ENCODE measurements around the gene LONP1. TPM values are rescaled to one million over a fixed set of nuclear protein-coding genes. Genes with fewer than 3 reads are reported as not detected.

The LONP1 gene
- polyA plus RNA-seq, 3 donors = 12.1 to 37.2 (median 13.8) TPM

DNA sequence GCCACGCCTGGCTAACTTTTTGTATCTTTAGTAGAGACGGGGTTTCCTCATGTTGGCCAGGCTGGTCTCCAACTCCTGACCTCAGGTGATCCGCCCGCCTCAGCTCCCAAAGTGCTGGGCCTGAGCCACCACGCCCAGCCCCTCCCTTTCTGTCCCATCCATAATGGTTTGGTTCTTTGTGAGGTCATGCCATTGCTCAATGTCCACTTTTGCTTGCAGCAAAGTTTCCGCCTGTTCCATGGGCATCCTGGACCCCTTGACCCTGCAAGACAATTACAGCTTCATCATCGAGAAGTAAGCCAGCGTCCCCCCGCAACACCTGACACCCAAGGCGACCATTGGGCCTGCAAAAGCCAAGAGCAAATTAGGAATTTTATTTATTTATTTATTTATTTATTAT is 48.0 kb upstream of the LONP1 start:
- H3K9me3 Mint-ChIP-seq = peaks cover 0 to 4% (median 0%) of the 10 kb centered on the region in 7 donors
- no peaks in the 10 kb centered on the region for H3K4me1 ChIP-seq (ENCODE audit: control insufficient read depth in 1 of 2, insufficient read depth in 2 of 2, low read length in 2 of 2)

DNA sequence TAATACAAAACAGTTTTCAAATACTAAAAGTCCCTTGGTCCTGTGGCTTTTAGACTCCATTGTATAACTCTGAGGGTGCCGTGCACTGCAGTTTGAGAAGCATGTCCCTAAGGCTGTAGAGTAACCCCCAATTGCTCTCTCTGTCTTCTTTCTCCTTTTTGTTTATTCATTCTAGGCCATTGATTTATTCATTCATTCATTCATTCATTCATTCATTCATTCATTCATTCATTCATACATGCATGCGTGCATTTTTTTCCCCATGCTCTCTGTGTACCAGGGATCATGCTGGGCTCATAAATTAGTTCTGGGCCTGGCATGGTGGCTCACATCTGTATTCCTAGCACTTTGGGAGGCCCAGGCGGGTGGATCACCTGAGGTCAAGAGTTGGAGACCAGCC is 45.3 kb upstream of the LONP1 start:
- WGBS (ENCODE audit: insufficient coverage) = 100% methylated on average over 1 of the region's 3 CpGs
- no peaks in the 10 kb centered on the region for H3K27me3 ChIP-seq (ENCODE audit: control insufficient read depth in 2 of 2, insufficient read depth in 2 of 2, low read length in 2 of 2)
- no peak overlapping the region for H3K4me3 ChIP-seq (replicated peaks in 1 of 3; ENCODE audit: low read depth in 2 of 3, low read length in 3 of 3)
- H3K9ac ChIP-seq (ENCODE audit: insufficient read depth, low read length, poor library complexity, severe bottlenecking) = no peak overlapping the region
- no peak overlapping the region for H3K27ac ChIP-seq (ENCODE audit: low read depth in 1 of 2, low read length in 2 of 2)
- no peaks in the 10 kb centered on the region for H3K9me3 ChIP-seq (replicated peaks in 1 of 2; ENCODE audit: control insufficient read depth in 1 of 2, insufficient read depth in 1 of 2, low read length in 2 of 2)
- no peaks in the 10 kb centered on the region for H3K36me3 ChIP-seq (replicated peaks in 1 of 2; ENCODE audit: control insufficient read depth in 1 of 2, insufficient read depth in 2 of 2, low read length in 2 of 2)
- no peak overlapping the region for H3K4me2 ChIP-seq (replicated peaks; ENCODE audit: extremely low read depth, low read length, poor library complexity, severe bottlenecking)
- no peak overlapping the region for H3K27ac Mint-ChIP-seq
- H3K4me3 Mint-ChIP-seq = no peak overlapping the region
- TF ChIP-seq, protein P1, sequence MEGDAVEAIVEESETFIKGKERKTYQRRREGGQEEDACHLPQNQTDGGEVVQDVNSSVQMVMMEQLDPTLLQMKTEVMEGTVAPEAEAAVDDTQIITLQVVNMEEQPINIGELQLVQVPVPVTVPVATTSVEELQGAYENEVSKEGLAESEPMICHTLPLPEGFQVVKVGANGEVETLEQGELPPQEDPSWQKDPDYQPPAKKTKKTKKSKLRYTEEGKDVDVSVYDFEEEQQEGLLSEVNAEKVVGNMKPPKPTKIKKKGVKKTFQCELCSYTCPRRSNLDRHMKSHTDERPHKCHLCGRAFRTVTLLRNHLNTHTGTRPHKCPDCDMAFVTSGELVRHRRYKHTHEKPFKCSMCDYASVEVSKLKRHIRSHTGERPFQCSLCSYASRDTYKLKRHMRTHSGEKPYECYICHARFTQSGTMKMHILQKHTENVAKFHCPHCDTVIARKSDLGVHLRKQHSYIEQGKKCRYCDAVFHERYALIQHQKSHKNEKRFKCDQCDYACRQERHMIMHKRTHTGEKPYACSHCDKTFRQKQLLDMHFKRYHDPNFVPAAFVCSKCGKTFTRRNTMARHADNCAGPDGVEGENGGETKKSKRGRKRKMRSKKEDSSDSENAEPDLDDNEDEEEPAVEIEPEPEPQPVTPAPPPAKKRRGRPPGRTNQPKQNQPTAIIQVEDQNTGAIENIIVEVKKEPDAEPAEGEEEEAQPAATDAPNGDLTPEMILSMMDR (IDR thresholded peaks at IDR 0.05) = no peak
- no peaks in the 10 kb centered on the region for H3K4me1 ChIP-seq (ENCODE audit: control insufficient read depth in 1 of 2, insufficient read depth in 2 of 2, low read length in 2 of 2)
- no peak overlapping the region for H2AFZ ChIP-seq (ENCODE audit: insufficient read depth, low read depth, low read length, poor library complexity, severe bottlenecking)
- H3K4me1 Mint-ChIP-seq = no peaks in the 10 kb centered on the region
- no peaks in the 10 kb centered on the region for H4K20me1 ChIP-seq (ENCODE audit: insufficient read depth, low read length)
- DNase-seq = no peak
- H3K36me3 Mint-ChIP-seq = no peaks in the 10 kb centered on the region
- no peaks in the 10 kb centered on the region for H3K79me2 ChIP-seq (ENCODE audit: insufficient read depth, low read length)
- peaks cover 0 to 10% (median 2%) of the 10 kb centered on the region in 3 donors for H3K27me3 Mint-ChIP-seq (ENCODE audit: low read depth in 3 of 3)
- intact Hi-C loops (cut with micrococcal nuclease) = no loop called here
- peaks cover 0 to 10% (median 1%) of the 10 kb centered on the region in 7 donors for H3K9me3 Mint-ChIP-seq

More for the DNA sequence above, 48.0 kb upstream of the LONP1 start:
- no peak overlapping the region for H3K27ac ChIP-seq (ENCODE audit: low read depth in 1 of 2, low read length in 2 of 2)
- no peak overlapping the region for H3K4me2 ChIP-seq (replicated peaks; ENCODE audit: extremely low read depth, low read length, poor library complexity, severe bottlenecking)
- no peaks in the 10 kb centered on the region for H4K20me1 ChIP-seq (ENCODE audit: insufficient read depth, low read length)
- H3K27me3 Mint-ChIP-seq (ENCODE audit: low read depth in 3 of 3) = peaks cover 4 to 7% (median 5%) of the 10 kb centered on the region in 3 donors
- H3K27me3 ChIP-seq (ENCODE audit: control insufficient read depth in 2 of 2, insufficient read depth in 2 of 2, low read length in 2 of 2) = no peaks in the 10 kb centered on the region
- no peak overlapping the region for H3K27ac Mint-ChIP-seq
- no peak overlapping the region for H3K4me3 Mint-ChIP-seq
- H3K4me1 Mint-ChIP-seq = no peaks in the 10 kb centered on the region
- TF ChIP-seq, protein P1 (IDR thresholded peaks at IDR 0.05) = no peak
- no peak overlapping the region for H2AFZ ChIP-seq (ENCODE audit: insufficient read depth, low read depth, low read length, poor library complexity, severe bottlenecking)
- H3K79me2 ChIP-seq (ENCODE audit: insufficient read depth, low read length) = no peaks in the 10 kb centered on the region
- intact Hi-C loops (cut with micrococcal nuclease) = no loop called here
- DNase-seq = no peak
- H3K9ac ChIP-seq (ENCODE audit: insufficient read depth, low read length, poor library complexity, severe bottlenecking) = no peak overlapping the region
- H3K4me3 ChIP-seq (replicated peaks in 1 of 3; ENCODE audit: low read depth in 2 of 3, low read length in 3 of 3) = no peak overlapping the region
- 100% methylated on average over 2 of the region's 10 CpGs for WGBS (ENCODE audit: insufficient coverage)
- H3K36me3 Mint-ChIP-seq = no peaks in the 10 kb centered on the region
- H3K36me3 ChIP-seq (replicated peaks in 1 of 2; ENCODE audit: control insufficient read depth in 1 of 2, insufficient read depth in 2 of 2, low read length in 2 of 2) = no peaks in the 10 kb centered on the region
- H3K9me3 ChIP-seq (replicated peaks in 1 of 2; ENCODE audit: control insufficient read depth in 1 of 2, insufficient read depth in 1 of 2, low read length in 2 of 2) = no peaks in the 10 kb centered on the region
